ENCODE data around the gene PIWIL4.
"Not testable (repeated sequence)": the region's sequence is repeated elsewhere in the genome, so short reads cannot be mapped to it uniquely, and the experiment has no call there.

PIWIL4 gene

GRCh38 chr11:94550513-94550912 is 16.7 kb upstream of the PIWIL4 start:
- DNase-seq: no peak

GRCh38 chr11:94553938-94554337 is 13.2 kb upstream of the PIWIL4 start:
- DNase-seq: no peak

GRCh38 chr11:94555752-94556329 is 11.3 kb upstream of the PIWIL4 start:
- not testable (repeated sequence) for DNase-seq

GRCh38 chr11:94557421-94557820 is 9.7 kb upstream of the PIWIL4 start:
- no peak for DNase-seq

GRCh38 chr11:94557992-94558391 is 9.2 kb upstream of the PIWIL4 start:
- DNase-seq: no peak

- DNase-seq: no peak
Measured at GRCh38 chr11:94558468-94558867, 8.7 kb upstream of the PIWIL4 start.

- DNase-seq: no peak
Measured at GRCh38 chr11:94558932-94559331, 8.2 kb upstream of the PIWIL4 start.

- DNase-seq: no peak
Measured at GRCh38 chr11:94559361-94559760, 7.8 kb upstream of the PIWIL4 start.

GRCh38 chr11:94560834-94561233 is 6.3 kb upstream of the PIWIL4 start:
- no peak for DNase-seq

GRCh38 chr11:94563176-94563847 is 3.9 kb upstream of the PIWIL4 start:
- DNase-seq: no peak

- DNase-seq: no peak
Measured at GRCh38 chr11:94563848-94564467, 3.2 kb upstream of the PIWIL4 start.

- DNase-seq: no peak
Measured at GRCh38 chr11:94568200-94568599, 1.0 kb downstream of the PIWIL4 start.

- DNase-seq: no peak
Measured at GRCh38 chr11:94568717-94569116, 1.5 kb downstream of the PIWIL4 start.

- not testable (repeated sequence) for DNase-seq
Measured at GRCh38 chr11:94572975-94573374, 5.8 kb downstream of the PIWIL4 start.

GRCh38 chr11:94574193-94574961 is 7.2 kb downstream of the PIWIL4 start:
- no peak for DNase-seq

GRCh38 chr11:94576306-94576705 is 9.1 kb downstream of the PIWIL4 start:
- no peak for DNase-seq

- DNase-seq: no peak
Measured at GRCh38 chr11:94577841-94578240, 10.7 kb downstream of the PIWIL4 start.

GRCh38 chr11:94581926-94582325 is 14.8 kb downstream of the PIWIL4 start:
- DNase-seq: no peak

- DNase-seq: no peak
Measured at GRCh38 chr11:94583213-94583865, 16.2 kb downstream of the PIWIL4 start.

- no peak for DNase-seq
Measured at GRCh38 chr11:94583866-94584500, 16.8 kb downstream of the PIWIL4 start.

- DNase-seq: no peak
Measured at GRCh38 chr11:94584978-94585377, 17.8 kb downstream of the PIWIL4 start.

- no peak for DNase-seq
Measured at GRCh38 chr11:94585399-94585798, 18.2 kb downstream of the PIWIL4 start.

- DNase-seq: no peak
Measured at GRCh38 chr11:94586546-94586945, 19.4 kb downstream of the PIWIL4 start.
